H9 (cell line): ENCODE data around the gene SAMHD1. TPM values are rescaled to one million over a fixed set of nuclear protein-coding genes. Genes with fewer than 3 reads are reported as not detected.

Experiments used
- DNase-seq: peaks from one replicate; pipeline ENCODE4 v3.0.0-alpha.2; 2017
- H2AFZ ChIP-seq: one replicate; pipeline ENCODE4 v1.6.1; 2013; ENCODE audit warnings: mild to moderate bottlenecking, low read length, control low read depth, moderate library complexity
- H2AK5ac ChIP-seq: 2 replicates; pipeline ENCODE4 v1.6.1; 2013; ENCODE audit warnings: low read length, control low read depth, mixed read lengths; ENCODE audit not compliant: insufficient read length
- H2BK120ac ChIP-seq: one replicate; pipeline ENCODE4 v1.6.1; 2013; ENCODE audit warnings: low read depth, mild to moderate bottlenecking, low read length, control low read depth, inconsistent platforms; ENCODE audit not compliant: poor library complexity, severe bottlenecking
- H2BK12ac ChIP-seq: 2 replicates; pipeline ENCODE4 v1.6.1; 2013; ENCODE audit warnings: low read length, control low read depth, mixed read lengths, low read depth; ENCODE audit not compliant: insufficient read length
- H2BK15ac ChIP-seq: 2 replicates; pipeline ENCODE4 v1.6.1; 2013; ENCODE audit warnings: low read depth, low read length, control low read depth
- H2BK20ac ChIP-seq: one replicate; pipeline ENCODE4 v1.6.1; 2013; ENCODE audit warnings: low read depth, mild to moderate bottlenecking, low read length, control low read depth, inconsistent platforms; ENCODE audit not compliant: poor library complexity, severe bottlenecking
- H2BK5ac ChIP-seq: 2 replicates; pipeline ENCODE4 v1.6.1; 2013; ENCODE audit warnings: low read length, control low read depth, mixed read lengths; ENCODE audit not compliant: insufficient read length
- H3K14ac ChIP-seq: 2 replicates; pipeline ENCODE4 v1.6.1; 2013; ENCODE audit warnings: low read length, control low read depth; ENCODE audit not compliant: insufficient read depth
- H3K18ac ChIP-seq: 2 replicates; pipeline ENCODE4 v1.6.1; 2013; ENCODE audit warnings: low read depth, mild to moderate bottlenecking, mixed read lengths, low read length, control low read depth; ENCODE audit not compliant: insufficient read length
- H3K23ac ChIP-seq: 2 replicates; pipeline ENCODE4 v1.6.1; 2013; ENCODE audit warnings: low read length, control low read depth, mixed read lengths, low read depth; ENCODE audit not compliant: insufficient read length
- H3K23me2 ChIP-seq: 2 replicates; pipeline ENCODE4 v1.6.1; 2013; ENCODE audit warnings: low read depth, mild to moderate bottlenecking, mixed read lengths, low read length, control low read depth; ENCODE audit not compliant: insufficient read length, poor library complexity, severe bottlenecking
- H3K27ac ChIP-seq: 2 replicates; pipeline ENCODE4 v1.5.1; 2013; ENCODE audit warnings: low read length, control low read depth, mixed read lengths, low read depth; ENCODE audit not compliant: insufficient read length
- H3K27me3 ChIP-seq: 2 replicates; pipeline ENCODE4 v1.6.1; 2013; ENCODE audit warnings: low read length, control low read depth, inconsistent platforms; ENCODE audit not compliant: insufficient read depth
- H3K4ac ChIP-seq: 2 replicates; pipeline ENCODE4 v1.6.1; 2013; ENCODE audit warnings: low read depth, mild to moderate bottlenecking, control low read depth, inconsistent platforms, low read length, moderate library complexity
- H3K4me1 ChIP-seq: 2 replicates; pipeline ENCODE4 v1.6.1; 2013; ENCODE audit warnings: low read length, control low read depth, inconsistent platforms; ENCODE audit not compliant: insufficient read depth
- H3K4me2 ChIP-seq: 2 replicates; pipeline ENCODE4 v1.6.1; 2013; ENCODE audit warnings: low read length, control low read depth, mixed read lengths; ENCODE audit not compliant: insufficient read length, insufficient read depth
- H3K56ac ChIP-seq: 2 replicates; pipeline ENCODE4 v1.6.1; 2013; ENCODE audit warnings: low read depth, mild to moderate bottlenecking, mixed read lengths, low read length, control low read depth; ENCODE audit not compliant: insufficient read length
- H3K79me1 ChIP-seq: 2 replicates; pipeline ENCODE4 v1.6.1; 2013; ENCODE audit warnings: low read depth, mild to moderate bottlenecking, moderate library complexity, low read length, control low read depth, inconsistent platforms; ENCODE audit not compliant: insufficient read depth, poor library complexity, severe bottlenecking
- H3K79me2 ChIP-seq: 2 replicates; pipeline ENCODE4 v1.6.1; 2013; ENCODE audit warnings: low read length, control low read depth, inconsistent platforms; ENCODE audit not compliant: insufficient read depth
- H3K9ac ChIP-seq: 2 replicates; pipeline ENCODE4 v1.6.1; 2013; ENCODE audit warnings: low read length, control low read depth, mixed read lengths; ENCODE audit not compliant: insufficient read length; ENCODE audit errors: extremely low read depth
- H3K9me3 ChIP-seq: one replicate; pipeline ENCODE4 v1.6.1; 2013; ENCODE audit warnings: low read depth, low read length, inconsistent platforms; ENCODE audit not compliant: control insufficient read depth
- H3T11ph ChIP-seq: one replicate; pipeline ENCODE4 v1.6.1; 2013; ENCODE audit warnings: mild to moderate bottlenecking, low read length, control low read depth, inconsistent platforms
- H4K20me1 ChIP-seq: one replicate; pipeline ENCODE4 v1.6.1; 2013; ENCODE audit not compliant: control insufficient read depth, insufficient read length, insufficient read depth
- H4K5ac ChIP-seq: 2 replicates; pipeline ENCODE4 v1.6.1; 2013; ENCODE audit warnings: low read depth, mild to moderate bottlenecking, mixed read lengths, low read length, control low read depth; ENCODE audit not compliant: insufficient read length
- H4K8ac ChIP-seq: replicated peaks from 2 replicates; pipeline ENCODE4 v1.6.1; 2013; ENCODE audit warnings: low read length, control low read depth, mixed read lengths, low read depth; ENCODE audit not compliant: insufficient read length
- H4K91ac ChIP-seq: 2 replicates; pipeline ENCODE4 v1.6.1; 2013; ENCODE audit warnings: low read depth, mild to moderate bottlenecking, moderate library complexity, mixed read lengths, low read length, control low read depth; ENCODE audit not compliant: insufficient read length
- H3K27ac Mint-ChIP-seq, 3 experiments: 2 replicates in 2 of 3; 3 replicates in 1 of 3; pipeline ENCODE4 v1.8.0; 2020 to 2021; ENCODE audit warnings: mixed read lengths in 3 of 3, mild to moderate bottlenecking in 1 of 3, moderate library complexity in 1 of 3
- H3K27me3 Mint-ChIP-seq: 2 replicates; pipeline ENCODE4 v1.8.0; 2021; ENCODE audit warnings: low read depth, mild to moderate bottlenecking, moderate library complexity, mixed read lengths
- H3K36me3 Mint-ChIP-seq, 3 experiments: 2 replicates in 2 of 3; 3 replicates in 1 of 3; pipeline ENCODE4 v1.8.0; 2020 to 2021; ENCODE audit warnings: low read depth in 3 of 3, mixed read lengths in 3 of 3; ENCODE audit not compliant: insufficient read depth in 1 of 3
- H3K4me1 Mint-ChIP-seq, 2 experiments: 2 replicates each; pipeline ENCODE4 v1.8.0; 2020; ENCODE audit warnings: mixed read lengths in 2 of 2
- H3K4me3 Mint-ChIP-seq, 2 experiments: 2 replicates in 1 of 2; 3 replicates in 1 of 2; pipeline ENCODE4 v1.8.0; 2020 to 2021; ENCODE audit warnings: mild to moderate bottlenecking in 2 of 2, mixed read lengths in 2 of 2, moderate library complexity in 1 of 2
- H3K9me3 Mint-ChIP-seq, 2 experiments: 2 replicates in 1 of 2; 3 replicates in 1 of 2; pipeline ENCODE4 v1.8.0; 2020; ENCODE audit warnings: mild to moderate bottlenecking in 2 of 2, mixed read lengths in 2 of 2, moderate library complexity in 1 of 2
- CTCF ChIP-seq: fragments of 200-600 bp; sonication (generic); conservative IDR thresholded peaks from 3 replicates; pipeline ENCODE4 v1.8.0; 2021; ENCODE audit warnings: antibody characterized with exemption, mild to moderate bottlenecking
- WGBS: extraction: QIAGEN DNeasy Blood & Tissue Kit; methylation state at CpG from one replicate; pipeline ENCODE4 v1.1.7; 2013; ENCODE audit warnings: missing lambda C conversion rate, low lambda C conversion rate, mixed read lengths; ENCODE audit not compliant: insufficient read length; ENCODE audit errors: extremely low coverage; 5-methylcytosine and 5-hydroxymethylcytosine counted together
- total RNA-seq: library from RNA; stranded (reverse); gene quantifications from 2 replicates; pipeline ENCODE4 v1.2.1, GENCODE V29; 2021

Gene SAMHD1
- total RNA-seq, 1 experiment from 2014 or later, result 53.1 TPM

GRCh38 chr20:36886859-36887751 lies 64.4 kb downstream of the SAMHD1 start:
- Histone ChIP-seq H3K79me2 (no peaks in the 10 kb centered on the region), H4K5ac (peak overlapping the region; percentile 81), H3K4me1 (no peaks in the 10 kb centered on the region; the same call in none of the 2 replicates), H3K23ac (no peak overlapping the region), H3K27me3 (no peaks in the 10 kb centered on the region), H3K27ac (no peak overlapping the region), H4K20me1 (no peaks in the 10 kb centered on the region), H3K18ac (peak overlapping the region; percentile 98), H3K9ac (no peak overlapping the region), H3K9me3 (no peaks in the 10 kb centered on the region), H2BK5ac (no peak overlapping the region), H2AK5ac (no peak overlapping the region), H2AFZ (peak overlapping the region; percentile 18), H2BK15ac (no peak overlapping the region), H2BK20ac (peak overlapping the region; percentile 65), H3K79me1 (no peaks in the 10 kb centered on the region), H4K8ac (peak overlapping the region; percentile 5), H3K4ac (peak overlapping the region; percentile 16), H3K23me2 (no peaks in the 10 kb centered on the region), H3K4me2 (no peak overlapping the region), H2BK120ac (no peak overlapping the region), H3T11ph (no peak overlapping the region), H3K14ac (peak overlapping the region; percentile 83), H4K91ac (no peak overlapping the region), H3K56ac (no peak overlapping the region), H2BK12ac (peak overlapping the region; percentile 58)
- H3K36me3 Mint-ChIP-seq, result peaks cover 0 to 14% (median 13%) of the 10 kb centered on the region in 3 experiments; a peak in 5 of 7 replicates
- H3K27me3 Mint-ChIP-seq, result no peaks in the 10 kb centered on the region; the same call in 1 of the 2 replicates
- TF ChIP-seq CTCF, result peak; percentile 98
- H3K4me3 Mint-ChIP-seq, result peak overlapping the region in 1 of 2 experiments; percentile 58; a peak in 3 of 5 replicates
- peak; percentile 94 for DNase-seq
- H3K4me1 Mint-ChIP-seq, result peaks cover 16 to 21% of the 10 kb centered on the region in 2 experiments
- H3K27ac Mint-ChIP-seq, result peak overlapping the region; percentile 60 to 89 (median 76)
- no CpG with 5 or more reads among the region's 24 CpGs for WGBS
- no peaks in the 10 kb centered on the region for H3K9me3 Mint-ChIP-seq
